Measurements from ENCODE around the gene BFSP1.

The BFSP1 gene

DNA sequence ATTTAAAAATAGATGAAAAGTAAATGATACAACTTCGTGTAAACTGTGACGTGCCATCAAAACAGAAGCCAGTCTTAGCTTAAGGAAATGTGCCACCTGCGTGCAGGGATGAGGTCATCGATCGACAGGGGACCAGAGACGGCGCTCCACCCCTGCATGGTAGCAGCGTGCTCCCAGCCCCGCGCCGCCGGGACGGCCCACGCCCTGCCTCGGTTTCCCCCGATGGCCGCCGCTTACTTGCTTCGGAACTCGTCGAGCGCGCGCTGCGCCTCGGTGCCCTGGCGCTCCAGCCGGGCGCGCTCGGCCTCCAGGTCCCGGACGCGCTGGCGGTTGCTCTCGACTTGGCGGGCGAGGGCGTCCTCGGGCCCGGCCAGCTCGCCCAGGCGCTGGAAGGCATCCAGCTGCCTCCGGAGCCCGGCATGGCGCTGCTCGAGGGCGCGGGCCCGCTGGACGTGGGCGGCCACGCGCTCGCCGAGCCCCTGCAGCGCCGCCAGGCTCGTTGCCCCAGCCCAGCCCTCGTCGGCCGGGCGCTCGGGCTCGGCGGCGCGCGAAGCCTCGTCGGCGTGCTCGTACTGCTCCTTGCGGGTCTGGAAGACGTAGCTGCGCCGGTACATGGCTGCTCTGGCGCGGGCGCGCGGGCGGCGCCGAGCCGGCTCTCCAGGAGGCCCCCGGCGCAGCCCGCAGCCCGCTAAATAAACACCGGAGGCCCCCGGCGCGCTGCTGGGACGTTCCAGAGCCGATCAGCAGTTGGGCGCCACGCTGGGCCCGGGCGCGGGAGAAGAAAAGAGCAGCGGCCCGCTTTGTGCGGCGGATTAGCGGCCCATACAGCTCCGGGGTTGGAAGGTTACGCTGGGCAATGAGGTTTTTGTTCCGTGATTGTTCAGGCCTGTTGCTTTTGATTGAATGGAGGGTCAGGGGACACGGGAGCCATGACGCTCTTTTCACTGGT, at the start of gene BFSP1:
Gene BFSP1, minus strand, starts transcription at position 664 of the 949 bp plus-strand sequence. Its CDS starts 50 bp downstream, at position 614.
- peak; percentile 28 for DNase-seq

DNA sequence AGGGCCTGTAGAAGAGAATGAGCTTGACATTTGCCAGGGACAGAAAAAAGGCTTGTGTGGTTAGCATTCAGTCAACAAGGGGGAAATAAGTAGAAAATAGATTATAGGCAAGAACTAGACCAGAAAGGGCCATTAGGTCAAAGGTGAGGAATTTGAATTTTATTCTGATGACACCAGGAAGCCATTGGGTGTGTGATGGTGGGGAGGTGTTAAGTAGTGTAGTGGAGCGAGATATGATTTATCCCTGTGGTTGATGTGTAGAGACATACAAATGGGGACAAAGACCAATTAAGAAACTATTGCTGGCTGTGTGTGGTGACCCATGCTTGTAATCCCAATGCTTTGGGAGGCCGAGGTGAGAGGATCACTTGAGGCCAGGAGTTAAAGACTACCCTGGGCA, 49.7 kb upstream of the BFSP1 start:
- no peak for DNase-seq

DNA sequence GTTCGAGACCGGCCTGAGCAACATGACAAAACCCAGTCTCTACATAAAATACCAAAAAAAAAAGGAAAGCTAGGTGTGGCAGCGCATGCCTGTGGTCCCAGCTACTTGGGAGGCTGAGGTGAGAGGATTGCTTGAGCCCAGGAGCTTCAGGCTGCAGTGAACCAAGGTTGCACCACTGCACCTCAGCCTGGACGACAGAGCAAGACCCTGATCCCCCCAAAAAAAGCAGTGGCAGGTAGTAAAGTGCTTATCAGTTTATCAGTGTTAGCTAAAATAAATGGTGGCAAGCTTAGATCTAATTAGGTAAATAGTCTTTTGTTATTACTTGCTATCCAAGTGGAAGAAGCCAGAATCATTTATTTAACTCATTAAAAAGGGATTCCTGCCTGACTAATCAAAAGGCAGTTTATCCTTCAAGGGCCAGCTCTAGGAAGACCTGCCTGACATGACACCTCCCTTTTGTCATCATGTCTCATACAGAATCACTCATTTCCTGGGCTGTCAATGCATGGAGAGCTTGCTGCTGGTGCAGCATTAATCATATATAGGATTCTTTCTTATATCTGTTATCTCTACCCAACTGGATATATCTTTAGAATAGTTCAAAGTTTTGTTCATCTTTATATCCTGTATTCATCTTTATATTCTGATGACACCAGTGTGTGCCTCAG, 48.3 kb upstream of the BFSP1 start:
- no peak for DNase-seq

GRCh38 chr20:17576215-17576614, 45.0 kb upstream of the BFSP1 start:
- no peak for DNase-seq

GRCh38 chr20:17573463-17573862, 42.3 kb upstream of the BFSP1 start:
- no peak for DNase-seq

DNA sequence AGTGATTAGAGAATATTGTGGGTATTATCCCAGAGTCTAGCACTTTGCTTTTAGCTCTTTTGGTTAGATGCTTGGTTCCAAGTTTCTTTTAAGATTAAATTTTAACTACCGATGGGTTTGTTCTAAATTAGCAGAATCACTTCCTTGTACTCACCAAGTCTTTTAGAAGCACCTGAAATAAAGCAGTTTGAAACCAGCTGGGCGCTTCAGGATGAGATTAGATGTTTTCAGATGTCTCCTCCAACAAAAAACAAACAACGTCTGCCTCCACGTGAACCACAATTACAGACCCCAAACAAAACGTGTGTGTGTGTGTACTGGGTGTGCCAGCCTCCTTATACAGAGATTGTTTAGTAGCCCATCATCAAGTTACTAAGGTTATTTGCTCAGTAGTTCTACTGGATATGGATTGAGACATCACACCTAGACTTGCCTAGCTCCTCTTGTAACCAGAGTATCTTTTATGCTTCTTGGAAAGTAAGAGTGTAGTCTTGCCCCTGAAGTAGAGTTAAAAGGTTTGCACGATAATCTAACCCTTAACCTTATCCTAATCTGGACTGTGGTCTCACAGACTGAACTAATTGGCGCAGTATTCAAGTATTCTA, 41.0 kb upstream of the BFSP1 start:
- DNase-seq = no peak

GRCh38 chr20:17571153-17571527, 40.0 kb upstream of the BFSP1 start:
- DNase-seq = no peak

GRCh38 chr20:17570347-17571152, 39.4 kb upstream of the BFSP1 start:
- peak; percentile 3 for DNase-seq

GRCh38 chr20:17569616-17570346, 38.6 kb upstream of the BFSP1 start, which contains the start of gene DSTN:
TSS of gene DSTN (plus strand) at chr20:17570075. CDS start at chr20:17570209, 134 bp downstream.
- DNase-seq = peak; percentile 88

- DNase-seq = peak; percentile 3
These were observed 37.9 kb upstream of the BFSP1 start for GRCh38 chr20:17568972-17569521.

GRCh38 chr20:17568045-17568788, 37.0 kb upstream of the BFSP1 start:
- no peak for DNase-seq

DNA sequence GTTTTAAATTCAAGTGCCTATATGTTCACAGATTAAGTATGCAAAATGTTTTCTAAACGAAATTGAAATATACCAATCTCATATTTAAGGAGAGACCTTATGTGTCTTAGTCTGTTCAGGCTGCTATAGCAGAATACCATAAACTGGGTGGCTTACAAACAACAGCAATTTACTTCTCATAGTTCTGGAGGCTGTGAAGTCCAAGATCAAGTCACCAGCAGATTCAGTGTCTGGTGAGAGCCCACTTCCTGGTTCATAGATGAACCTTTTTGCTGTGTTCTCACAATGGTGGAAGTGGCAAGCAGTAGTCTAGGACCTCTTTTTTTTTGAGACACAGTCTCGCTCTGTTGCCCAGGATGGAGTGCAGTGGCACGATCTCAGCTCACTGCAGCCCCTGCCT, 35.2 kb upstream of the BFSP1 start:
- no peak for DNase-seq

DNA sequence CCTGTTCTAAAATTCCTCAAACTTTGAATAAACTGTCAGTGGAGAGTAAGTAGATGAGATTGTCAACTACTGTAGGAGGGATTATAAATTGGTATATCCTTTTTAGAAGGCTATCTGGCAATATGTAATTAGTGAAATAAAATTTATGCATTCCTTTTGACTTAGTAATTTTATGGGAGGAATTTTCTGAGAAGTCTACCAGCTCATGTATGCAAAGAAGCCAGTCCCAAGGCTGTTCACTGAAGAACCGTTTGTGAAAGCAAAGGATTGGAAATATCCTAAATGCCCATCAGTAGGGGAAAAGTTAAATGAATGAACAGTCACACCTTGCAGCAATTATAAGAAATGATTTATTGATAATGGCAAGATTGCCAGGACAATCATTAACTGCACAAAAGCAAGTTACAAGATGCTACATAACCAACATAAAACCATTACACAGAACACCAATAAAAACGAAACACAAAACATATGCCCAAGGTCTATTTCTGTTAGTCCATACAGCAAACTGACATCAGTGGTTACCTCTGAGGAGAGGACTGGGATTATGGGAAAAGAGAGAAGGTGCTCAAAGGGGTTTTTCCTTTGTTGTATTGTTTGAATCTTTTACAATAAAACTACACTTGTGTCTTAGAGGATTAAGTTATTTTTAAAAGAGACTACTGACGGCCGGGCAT, 34.1 kb upstream of the BFSP1 start:
- DNase-seq = no peak

- DNase-seq = no peak
These were observed 31.7 kb upstream of the BFSP1 start for GRCh38 chr20:17562804-17563305.

- DNase-seq = no peak
These were observed 29.3 kb upstream of the BFSP1 start for GRCh38 chr20:17560344-17561074.

DNA sequence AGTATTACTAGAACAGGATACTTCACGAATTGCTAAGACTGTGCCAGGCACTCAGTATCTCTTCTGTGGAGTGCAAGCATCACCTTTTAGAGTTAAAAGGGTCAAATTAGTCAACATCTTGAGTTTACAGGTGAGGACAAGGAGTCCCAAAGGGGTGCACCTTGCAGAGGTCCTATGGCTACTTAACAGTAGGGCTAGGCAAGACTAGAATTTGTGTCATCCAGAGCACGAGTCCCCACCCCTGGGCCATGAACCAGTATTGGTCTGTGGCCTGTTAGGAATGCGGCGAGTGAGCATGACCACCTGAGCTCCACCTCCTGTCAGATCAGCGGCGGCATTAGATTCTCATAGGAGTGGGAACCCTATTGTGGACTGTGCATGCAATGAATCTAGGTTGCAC, 28.2 kb upstream of the BFSP1 start:
- DNase-seq = no peak

DNA sequence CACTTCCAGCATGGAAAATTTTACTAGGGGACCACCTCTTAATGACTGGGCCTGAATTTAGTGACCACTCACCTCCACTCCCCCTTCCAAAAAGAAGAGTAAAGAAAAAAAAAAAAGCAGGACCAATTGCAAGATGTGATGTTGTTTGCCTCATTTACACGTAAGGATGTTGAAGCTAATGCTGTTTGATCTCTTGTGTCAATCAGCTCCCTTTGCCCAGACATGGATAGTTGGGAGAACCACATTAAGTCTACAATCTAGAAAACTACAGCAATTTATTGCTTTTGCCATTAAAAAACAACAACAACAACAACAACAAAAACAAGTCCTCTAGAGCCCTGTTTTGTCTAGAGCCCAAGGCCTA, 27.7 kb upstream of the BFSP1 start:
- DNase-seq = no peak

GRCh38 chr20:17558154-17558940, 27.2 kb upstream of the BFSP1 start:
- no peak for DNase-seq

GRCh38 chr20:17557675-17558006, 26.5 kb upstream of the BFSP1 start:
- DNase-seq = no peak
